ENCODE results near the gene GCK. TPM values are rescaled to one million over a fixed set of nuclear protein-coding genes. Genes with fewer than 3 reads are reported as not detected.
A peak's percentile ranks its signal among the peaks of the same experiment; 100 is the strongest.

GCK gene
- total and polyA plus RNA-seq, 2 of the 13 experiments (the other 11 are each of a cell fraction or from before 2014, with no cell fraction given): not detected

- peak; percentile 81 for TF ChIP-seq GABPB1 (CRISPR knock-in tag; IDR thresholded peaks at IDR 0.05)
- TF ChIP-seq PAX8 (CRISPR knock-in tag; IDR thresholded peaks at IDR 0.05; ENCODE audit: borderline replicate concordance): no peak
- peak; percentile 92 for TF ChIP-seq ZNF607 (CRISPR knock-in tag; IDR thresholded peaks at IDR 0.05; ENCODE audit: borderline replicate concordance)
- TF ChIP-seq ZBTB46 (CRISPR knock-in tag; IDR thresholded peaks at IDR 0.05; ENCODE audit: borderline replicate concordance): no peak
- no peak for TF ChIP-seq ZNF740 (CRISPR knock-in tag; IDR thresholded peaks at IDR 0.05)
- TF ChIP-seq ATF4 (CRISPR knock-in tag; IDR thresholded peaks at IDR 0.05): no peak
- 0 out of 2 replicates have a peak, but pooled peaks have one; percentile 46 for TF ChIP-seq ZZZ3 (CRISPR knock-in tag; IDR thresholded peaks at IDR 0.05; ENCODE audit: borderline replicate concordance)
- TF ChIP-seq HMG20B (CRISPR knock-in tag; conservative IDR thresholded peaks at IDR 0.05): no peak
- TF ChIP-seq REXO4 (CRISPR knock-in tag; IDR thresholded peaks at IDR 0.05; ENCODE audit: borderline replicate concordance): no peak
- TF ChIP-seq IKZF1 (IDR thresholded peaks at IDR 0.05): no peak
- TF ChIP-seq HES4 (CRISPR knock-in tag; IDR thresholded peaks at IDR 0.05; ENCODE audit: borderline replicate concordance): peak; percentile 81; the same call in 1 of the 2 replicates
- TF ChIP-seq HCFC1 (IDR thresholded peaks at IDR 0.05; ENCODE audit: low read depth, low read length): no peak
- TF ChIP-seq ZNF317 (CRISPR knock-in tag; IDR thresholded peaks at IDR 0.05): no peak
- no peak for TF ChIP-seq NAIF1 (CRISPR knock-in tag; IDR thresholded peaks at IDR 0.05; ENCODE audit: borderline replicate concordance)
- TF ChIP-seq CEBPB (IDR thresholded peaks at IDR 0.05; ENCODE audit: borderline replicate concordance, low read depth, low read length): no peak
- TF ChIP-seq PHF8 (CRISPR knock-in tag; IDR thresholded peaks at IDR 0.05): no peak
- TF ChIP-seq MXI1 (IDR thresholded peaks at IDR 0.05; ENCODE audit: borderline replicate concordance, low read depth, low read length): peak; percentile 49; the same call in 1 of the 3 replicates
- TF ChIP-seq ZBTB1 (CRISPR knock-in tag; IDR thresholded peaks at IDR 0.05; ENCODE audit: borderline replicate concordance): 0 out of 2 replicates have a peak, but pooled peaks have one; percentile 44
- 0 out of 2 replicates have a peak, but pooled peaks have one; percentile 49 for TF ChIP-seq ZNF160 (CRISPR knock-in tag; IDR thresholded peaks at IDR 0.05)
- TF ChIP-seq IRF1 (CRISPR knock-in tag; IDR thresholded peaks at IDR 0.05; ENCODE audit: low read depth): no peak
- peak; percentile 71; the same call in 1 of the 2 replicates for TF ChIP-seq ZNF343 (CRISPR knock-in tag; IDR thresholded peaks at IDR 0.05)
- peak in 1 of 2 experiments; percentile 60; a peak in 1 of 4 replicates for TF ChIP-seq KLF16 (CRISPR knock-in tag; IDR thresholded peaks at IDR 0.05)
- TF ChIP-seq THAP9 (CRISPR knock-in tag; IDR thresholded peaks at IDR 0.05; ENCODE audit: borderline replicate concordance): peak; percentile 74
- no peak for TF ChIP-seq ZNF329 (CRISPR knock-in tag; IDR thresholded peaks at IDR 0.05; ENCODE audit: low read depth)
Observed at GRCh38 chr7:44221231-44221791, 32.1 kb upstream of the GCK start (continued).

Data from HepG2 (cell line).